ENCODE data around the gene ECE2. TPM values are rescaled to one million over a fixed set of nuclear protein-coding genes. Genes with fewer than 3 reads are reported as not detected.

ECE2 gene
- total RNA-seq, 1 donor from 2014 or later: not detected

DNA sequence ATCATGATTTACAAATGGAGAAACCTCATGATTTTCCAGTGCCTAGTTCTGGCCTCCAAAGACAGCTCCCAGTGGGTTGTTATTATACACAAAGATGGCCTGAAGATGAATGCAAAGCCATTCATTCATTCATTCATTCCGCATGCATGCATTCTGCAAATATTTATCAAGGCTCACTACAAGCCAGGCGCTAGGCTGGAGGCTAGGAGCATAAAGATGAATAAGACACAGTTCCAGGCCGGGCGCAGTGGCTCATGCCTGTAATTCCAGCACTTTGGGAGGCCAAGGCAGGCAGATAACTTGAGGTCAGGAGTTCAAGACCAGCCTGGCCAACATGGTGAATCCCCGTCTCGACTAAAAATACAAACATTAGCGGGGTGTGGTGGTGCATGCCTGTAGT, 20.8 kb downstream of the ECE2 start:
- TF ChIP-seq, protein P1, sequence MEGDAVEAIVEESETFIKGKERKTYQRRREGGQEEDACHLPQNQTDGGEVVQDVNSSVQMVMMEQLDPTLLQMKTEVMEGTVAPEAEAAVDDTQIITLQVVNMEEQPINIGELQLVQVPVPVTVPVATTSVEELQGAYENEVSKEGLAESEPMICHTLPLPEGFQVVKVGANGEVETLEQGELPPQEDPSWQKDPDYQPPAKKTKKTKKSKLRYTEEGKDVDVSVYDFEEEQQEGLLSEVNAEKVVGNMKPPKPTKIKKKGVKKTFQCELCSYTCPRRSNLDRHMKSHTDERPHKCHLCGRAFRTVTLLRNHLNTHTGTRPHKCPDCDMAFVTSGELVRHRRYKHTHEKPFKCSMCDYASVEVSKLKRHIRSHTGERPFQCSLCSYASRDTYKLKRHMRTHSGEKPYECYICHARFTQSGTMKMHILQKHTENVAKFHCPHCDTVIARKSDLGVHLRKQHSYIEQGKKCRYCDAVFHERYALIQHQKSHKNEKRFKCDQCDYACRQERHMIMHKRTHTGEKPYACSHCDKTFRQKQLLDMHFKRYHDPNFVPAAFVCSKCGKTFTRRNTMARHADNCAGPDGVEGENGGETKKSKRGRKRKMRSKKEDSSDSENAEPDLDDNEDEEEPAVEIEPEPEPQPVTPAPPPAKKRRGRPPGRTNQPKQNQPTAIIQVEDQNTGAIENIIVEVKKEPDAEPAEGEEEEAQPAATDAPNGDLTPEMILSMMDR (conservative IDR thresholded peaks at IDR 0.05): no peak
- Mint-ChIP-seq H3K4me1 (ENCODE audit: unreplicated experiment) (peaks cover 10% of the 10 kb centered on the region), H3K36me3 (peaks cover 4% of the 10 kb centered on the region), H3K27ac (no peak overlapping the region), H3K4me3 (peak overlapping the region; percentile 97), H3K27me3 (peaks cover 21% of the 10 kb centered on the region), H3K9me3 (no peaks in the 10 kb centered on the region)
- no peak for DNase-seq (ENCODE audit: extremely low spot score, unreplicated experiment)

DNA sequence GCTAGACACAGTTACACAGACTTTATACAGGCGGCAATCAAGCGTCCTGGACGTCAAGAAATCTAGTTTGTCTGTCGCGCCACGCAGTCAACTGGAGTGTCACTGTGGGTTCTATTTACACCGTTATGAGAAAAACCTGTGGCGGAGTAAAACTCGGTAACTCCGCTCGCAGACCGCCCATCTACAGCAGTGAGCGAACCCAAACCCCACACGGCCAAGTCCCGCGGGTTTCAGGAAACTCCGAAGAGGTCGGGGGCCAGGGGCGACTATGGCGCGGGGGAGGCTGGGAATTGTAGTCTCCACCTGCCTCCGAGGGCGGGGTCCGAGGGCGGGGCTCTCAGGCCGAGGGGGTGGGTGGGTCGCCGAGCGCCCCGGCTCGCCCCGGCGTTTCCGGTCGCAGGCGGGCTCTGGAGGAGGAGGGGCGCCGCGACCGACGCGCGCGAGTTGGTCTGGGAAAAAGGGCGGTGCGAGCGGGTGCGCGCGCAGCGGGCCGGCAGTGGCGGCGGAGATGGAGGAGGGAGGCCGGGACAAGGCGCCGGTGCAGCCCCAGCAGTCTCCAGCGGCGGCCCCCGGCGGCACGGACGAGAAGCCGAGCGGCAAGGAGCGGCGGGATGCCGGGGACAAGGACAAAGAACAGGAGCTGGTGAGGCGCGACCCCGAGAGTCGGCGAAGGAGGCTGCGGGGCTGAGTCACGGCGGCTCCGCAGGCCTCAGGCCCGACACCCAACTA, 23.1 kb downstream of the ECE2 start, which contains the start of gene PSMD2:
PSMD2 (plus strand) TSS at position 483 of the 729 bp plus-strand sequence; CDS start at position 509, 26 bp downstream.
- Mint-ChIP-seq H3K27ac (peak within 1 kb of the TSS; percentile 93), H3K4me1 (ENCODE audit: unreplicated experiment) (peaks cover 10% of the 10 kb centered on the region), H3K36me3 (peaks cover 7% of the 10 kb centered on the region), H3K27me3 (peaks cover 10% of the 10 kb centered on the region), H3K4me3 (peak within 1 kb of the TSS; percentile 97), H3K9me3 (no peaks in the 10 kb centered on the region)
- DNase-seq (ENCODE audit: extremely low spot score, unreplicated experiment): peak; percentile 99
- TF ChIP-seq, protein P1 (conservative IDR thresholded peaks at IDR 0.05): no peak

- Mint-ChIP-seq H3K4me1 (ENCODE audit: unreplicated experiment) (peaks cover 10% of the 10 kb centered on the region), H3K9me3 (no peaks in the 10 kb centered on the region), H3K4me3 (peak overlapping the region; percentile 97), H3K27ac (peak overlapping the region; percentile 93), H3K27me3 (peaks cover 8% of the 10 kb centered on the region), H3K36me3 (peaks cover 11% of the 10 kb centered on the region)
- TF ChIP-seq, protein P1 (conservative IDR thresholded peaks at IDR 0.05): no peak
- no peak for DNase-seq (ENCODE audit: extremely low spot score, unreplicated experiment)
Measured at GRCh38 chr3:184299488-184300377, 23.9 kb downstream of the ECE2 start.

- Mint-ChIP-seq H3K4me1 (ENCODE audit: unreplicated experiment) (peaks cover 10% of the 10 kb centered on the region), H3K4me3 (peak overlapping the region; percentile 97), H3K27ac (peak overlapping the region; percentile 93), H3K9me3 (no peaks in the 10 kb centered on the region), H3K27me3 (peaks cover 3% of the 10 kb centered on the region), H3K36me3 (peaks cover 14% of the 10 kb centered on the region)
- TF ChIP-seq, protein P1 (conservative IDR thresholded peaks at IDR 0.05): no peak
- no peak for DNase-seq (ENCODE audit: extremely low spot score, unreplicated experiment)
Measured at GRCh38 chr3:184300378-184300720, 24.5 kb downstream of the ECE2 start.

GRCh38 chr3:184305577-184305976, 29.8 kb downstream of the ECE2 start:
- H3K4me1 Mint-ChIP-seq (ENCODE audit: unreplicated experiment): peaks cover 2% of the 10 kb centered on the region
- peaks cover 38% of the 10 kb centered on the region for H3K36me3 Mint-ChIP-seq
- H3K9me3 Mint-ChIP-seq: no peaks in the 10 kb centered on the region
- peak overlapping the region; percentile 30 for H3K27ac Mint-ChIP-seq
- no peak overlapping the region for H3K4me3 Mint-ChIP-seq
- H3K27me3 Mint-ChIP-seq: no peaks in the 10 kb centered on the region
- TF ChIP-seq, protein P1 (conservative IDR thresholded peaks at IDR 0.05): peak; percentile 63
- DNase-seq (ENCODE audit: extremely low spot score, unreplicated experiment): no peak
